Progenitor cell of endocrine pancreas (in vitro differentiated cells): ENCODE measurements around the gene PEAR1. TPM values are rescaled to one million over a fixed set of nuclear protein-coding genes. Genes with fewer than 3 reads are reported as not detected.
A peak's percentile ranks its signal among the peaks of the same experiment; 100 is the strongest.

Experiments
- DNase-seq: peaks from one replicate; pipeline ENCODE4 v3.0.0; 2021; ENCODE audit warnings: low spot score; ENCODE audit not compliant: unreplicated experiment
- H3K27ac Mint-ChIP-seq: 2 replicates; pipeline ENCODE4 v1.8.0; 2021; ENCODE audit warnings: mild to moderate bottlenecking, moderate library complexity, mixed read lengths
- H3K27me3 Mint-ChIP-seq: 2 replicates; pipeline ENCODE4 v1.8.0; 2021; ENCODE audit warnings: mixed read lengths
- H3K36me3 Mint-ChIP-seq: 2 replicates; pipeline ENCODE4 v1.8.0; 2022; ENCODE audit warnings: mixed read lengths; ENCODE audit not compliant: insufficient read depth
- H3K4me1 Mint-ChIP-seq: 2 replicates; pipeline ENCODE4 v1.8.0; 2021; ENCODE audit warnings: low read depth, mixed read lengths
- H3K4me3 Mint-ChIP-seq: 2 replicates; pipeline ENCODE4 v1.8.0; 2021; ENCODE audit warnings: low read depth, mild to moderate bottlenecking, moderate library complexity, mixed read lengths
- H3K9me3 Mint-ChIP-seq: 2 replicates; pipeline ENCODE4 v1.8.0; 2021; ENCODE audit warnings: low read depth, mixed read lengths
- total RNA-seq: library from RNA; stranded (reverse); gene quantifications from 2 replicates; pipeline ENCODE4 v1.2.1, GENCODE V29; 2021
- TF ChIP-seq, protein P1 (sequence below): fragments of 200-600 bp; sonication (generic); IDR thresholded peaks from one replicate; pipeline ENCODE4 v1.5.0; 2021; ENCODE audit warnings: antibody characterized with exemption, mild to moderate bottlenecking; ENCODE audit not compliant: unreplicated experiment

PEAR1 gene
- total RNA-seq, 1 donor from 2014 or later: not detected

GRCh38 chr1:156886583-156887281 is 6.8 kb upstream of the PEAR1 start:
- Mint-ChIP-seq H3K36me3 (no peaks in the 10 kb centered on the region), H3K27ac (no peak overlapping the region), H3K27me3 (peaks cover 79% of the 10 kb centered on the region), H3K4me3 (no peak overlapping the region), H3K4me1 (no peaks in the 10 kb centered on the region), H3K9me3 (no peaks in the 10 kb centered on the region)
- TF ChIP-seq, protein P1, sequence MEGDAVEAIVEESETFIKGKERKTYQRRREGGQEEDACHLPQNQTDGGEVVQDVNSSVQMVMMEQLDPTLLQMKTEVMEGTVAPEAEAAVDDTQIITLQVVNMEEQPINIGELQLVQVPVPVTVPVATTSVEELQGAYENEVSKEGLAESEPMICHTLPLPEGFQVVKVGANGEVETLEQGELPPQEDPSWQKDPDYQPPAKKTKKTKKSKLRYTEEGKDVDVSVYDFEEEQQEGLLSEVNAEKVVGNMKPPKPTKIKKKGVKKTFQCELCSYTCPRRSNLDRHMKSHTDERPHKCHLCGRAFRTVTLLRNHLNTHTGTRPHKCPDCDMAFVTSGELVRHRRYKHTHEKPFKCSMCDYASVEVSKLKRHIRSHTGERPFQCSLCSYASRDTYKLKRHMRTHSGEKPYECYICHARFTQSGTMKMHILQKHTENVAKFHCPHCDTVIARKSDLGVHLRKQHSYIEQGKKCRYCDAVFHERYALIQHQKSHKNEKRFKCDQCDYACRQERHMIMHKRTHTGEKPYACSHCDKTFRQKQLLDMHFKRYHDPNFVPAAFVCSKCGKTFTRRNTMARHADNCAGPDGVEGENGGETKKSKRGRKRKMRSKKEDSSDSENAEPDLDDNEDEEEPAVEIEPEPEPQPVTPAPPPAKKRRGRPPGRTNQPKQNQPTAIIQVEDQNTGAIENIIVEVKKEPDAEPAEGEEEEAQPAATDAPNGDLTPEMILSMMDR: no peak
- DNase-seq: no peak

GRCh38 chr1:156887317-156887716 is 6.2 kb upstream of the PEAR1 start:
- Mint-ChIP-seq H3K36me3 (no peaks in the 10 kb centered on the region), H3K27ac (no peak overlapping the region), H3K4me1 (no peaks in the 10 kb centered on the region), H3K9me3 (no peaks in the 10 kb centered on the region), H3K4me3 (no peak overlapping the region), H3K27me3 (peaks cover 79% of the 10 kb centered on the region)
- no peak for DNase-seq
- TF ChIP-seq, protein P1: no peak

GRCh38 chr1:156887734-156888133 is 5.8 kb upstream of the PEAR1 start:
- no peaks in the 10 kb centered on the region for H3K9me3 Mint-ChIP-seq
- DNase-seq: no peak
- H3K4me3 Mint-ChIP-seq: no peak overlapping the region
- no peak overlapping the region for H3K27ac Mint-ChIP-seq
- H3K4me1 Mint-ChIP-seq: no peaks in the 10 kb centered on the region
- no peaks in the 10 kb centered on the region for H3K36me3 Mint-ChIP-seq
- TF ChIP-seq, protein P1: no peak
- H3K27me3 Mint-ChIP-seq: peaks cover 79% of the 10 kb centered on the region

DNA sequence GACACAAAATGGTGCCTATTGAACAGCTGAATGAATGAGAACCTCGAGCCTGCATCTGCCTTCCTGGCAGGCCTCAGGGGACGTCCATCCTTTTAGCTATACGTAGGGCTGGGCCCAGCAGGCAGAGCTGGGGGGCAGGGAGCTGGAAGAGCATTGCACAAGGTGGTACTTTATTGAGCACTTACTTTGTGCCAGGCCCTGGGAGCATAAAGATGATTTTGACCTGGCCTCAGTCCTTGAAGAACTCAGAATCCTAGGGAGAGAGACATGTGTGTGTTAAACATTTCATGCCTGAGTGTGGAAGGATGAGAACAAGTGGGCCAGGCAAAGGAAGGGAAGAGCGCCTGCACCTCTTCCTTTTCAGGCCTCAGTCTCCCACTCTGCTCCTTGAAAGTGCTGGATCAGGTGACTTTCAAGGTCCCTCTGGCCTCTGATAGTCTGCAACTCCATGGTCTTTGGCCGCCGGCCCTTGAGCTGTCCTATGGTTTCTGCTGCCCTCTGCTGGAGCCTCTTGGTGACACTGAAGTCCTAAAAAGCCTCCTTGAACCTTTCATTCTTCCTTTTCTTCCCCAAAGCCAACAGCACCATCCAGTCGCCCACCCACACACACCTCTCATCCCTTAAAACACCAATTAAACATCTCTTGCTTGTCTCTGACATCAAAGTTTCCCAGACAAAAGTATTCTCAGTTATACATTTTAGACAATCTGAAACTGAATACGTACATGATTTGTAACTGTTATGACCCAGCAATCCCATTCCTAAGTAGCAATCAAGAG is 3.5 kb upstream of the PEAR1 start:
- Mint-ChIP-seq H3K27me3 (peaks cover 76% of the 10 kb centered on the region), H3K4me3 (no peak overlapping the region), H3K27ac (no peak overlapping the region)

More for the DNA sequence above, 3.5 kb upstream of the PEAR1 start:
- TF ChIP-seq, protein P1: peak; percentile 88
- Mint-ChIP-seq H3K9me3 (no peaks in the 10 kb centered on the region), H3K4me1 (no peaks in the 10 kb centered on the region), H3K36me3 (no peaks in the 10 kb centered on the region)
- DNase-seq: peak; percentile 69
